Measurements from ENCODE around the gene EVPL.

DNA sequence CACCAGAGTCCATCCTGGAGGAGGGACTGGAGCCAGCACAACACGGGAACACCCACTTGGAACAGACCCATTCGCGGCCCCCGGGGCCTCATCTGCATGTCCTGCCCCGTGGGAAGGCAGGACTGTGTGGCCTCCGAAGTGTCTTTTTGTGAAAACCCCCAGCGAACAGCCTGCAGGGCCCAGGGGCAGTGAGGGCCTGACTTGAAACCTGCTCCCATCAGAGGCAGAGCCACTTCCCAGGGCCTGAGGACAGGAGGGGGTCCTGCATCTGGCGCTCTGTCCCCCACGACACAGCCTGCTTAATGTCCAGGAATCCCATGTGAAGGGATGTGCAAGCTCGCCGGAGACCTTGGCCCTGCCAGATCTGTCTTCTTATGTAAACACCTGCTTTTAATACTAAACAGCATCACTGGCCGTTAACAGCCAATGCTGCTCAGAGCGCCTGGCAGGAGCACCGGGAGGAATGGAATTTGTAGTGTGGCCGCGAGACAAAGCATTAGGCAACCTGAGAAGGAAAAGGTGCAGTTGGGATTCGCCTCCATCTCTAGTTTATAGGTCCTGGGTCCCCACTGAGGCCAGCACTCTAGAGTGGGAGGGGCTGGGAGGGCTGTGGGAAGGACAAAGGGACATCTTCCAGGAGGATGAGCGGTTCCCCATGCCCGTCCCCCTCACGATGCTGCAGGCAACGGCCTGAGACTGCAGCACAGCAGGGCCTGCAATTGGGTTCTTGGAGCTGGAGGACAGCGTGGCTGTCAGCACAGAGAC lies 9.6 kb upstream of the EVPL start:
- TF ChIP-seq EZH2 (IDR thresholded peaks at IDR 0.05): no peak
- TF ChIP-seq POLR2AphosphoS5 (IDR thresholded peaks at IDR 0.05; ENCODE audit: borderline replicate concordance, low read depth, low read length): no peak
- no peak for TF ChIP-seq FOXP2 (optimal IDR thresholded peaks at IDR 0.05; ENCODE audit: control extremely low read depth, extremely low read length, insufficient read depth)

Data from SK-N-MC (cell line).